ENCODE measurements around the gene DDC. TPM values are rescaled to one million over a fixed set of nuclear protein-coding genes. Genes with fewer than 3 reads are reported as not detected.
"Not testable (repeated sequence)": the region's sequence is repeated elsewhere in the genome, so short reads cannot be mapped to it uniquely, and the experiment has no call there.

Gene DDC
- total RNA-seq, 1 donor from 2014 or later: not detected

DNA sequence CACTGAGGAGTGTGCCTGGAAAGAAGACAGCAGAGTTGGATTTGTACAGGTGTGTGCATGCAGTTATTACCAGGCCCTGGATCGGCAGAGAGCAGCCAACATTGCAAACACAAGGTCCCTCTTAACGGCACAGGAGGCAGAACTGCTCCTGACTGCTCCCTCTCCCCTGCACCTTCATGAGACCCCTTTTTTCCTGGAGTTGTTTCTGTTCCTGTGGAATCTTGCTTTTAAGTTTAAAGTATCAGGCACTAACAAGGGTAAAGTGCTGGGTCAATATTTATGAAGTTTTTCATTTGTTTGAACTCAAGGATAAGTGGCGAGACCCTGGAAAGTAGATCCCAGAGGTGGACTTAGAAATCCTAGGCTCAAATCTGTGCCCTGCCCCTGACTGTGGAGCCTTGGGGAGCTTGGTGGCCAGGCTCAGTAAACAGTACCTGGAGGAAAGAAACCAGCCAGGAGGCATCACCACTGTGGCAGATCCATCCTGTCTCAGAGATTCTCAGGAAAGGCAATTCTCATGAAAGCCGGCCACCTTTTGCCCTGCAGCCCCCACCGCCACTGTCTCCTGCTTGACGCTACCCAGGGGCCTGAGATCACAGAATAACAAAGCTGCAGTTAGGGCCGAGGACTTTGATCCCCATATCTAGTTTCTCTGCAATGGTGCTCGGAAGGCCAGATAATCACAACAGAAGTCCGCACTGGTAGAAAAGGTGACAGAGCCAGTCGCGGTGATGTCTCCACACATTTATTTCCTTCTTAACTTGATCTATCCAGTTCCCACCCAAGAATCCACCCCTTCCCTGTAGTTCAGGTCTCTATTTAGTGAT is 36.7 kb downstream of the DDC start:
- no peak for DNase-seq (ENCODE audit: low read depth)

DNA sequence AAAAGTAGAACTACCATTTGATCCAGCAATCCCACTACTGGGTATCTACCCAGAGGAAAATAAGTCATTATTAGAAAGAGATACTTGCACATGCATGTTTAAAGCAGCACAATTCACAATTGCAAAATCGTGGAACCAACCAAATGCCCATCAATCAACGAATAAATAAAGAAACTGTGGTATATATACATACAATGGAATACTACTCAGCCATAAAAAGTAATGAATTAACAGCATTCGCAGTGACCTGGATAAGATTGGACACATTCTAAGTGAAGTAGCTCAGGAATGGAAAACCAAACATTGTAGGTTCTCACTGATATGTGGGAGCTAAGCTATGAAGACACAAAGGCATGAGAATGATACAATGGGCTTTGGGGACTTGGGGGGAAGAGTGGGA is 45.9 kb downstream of the DDC start:
- DNase-seq (ENCODE audit: low read depth): not testable (repeated sequence)

DNA sequence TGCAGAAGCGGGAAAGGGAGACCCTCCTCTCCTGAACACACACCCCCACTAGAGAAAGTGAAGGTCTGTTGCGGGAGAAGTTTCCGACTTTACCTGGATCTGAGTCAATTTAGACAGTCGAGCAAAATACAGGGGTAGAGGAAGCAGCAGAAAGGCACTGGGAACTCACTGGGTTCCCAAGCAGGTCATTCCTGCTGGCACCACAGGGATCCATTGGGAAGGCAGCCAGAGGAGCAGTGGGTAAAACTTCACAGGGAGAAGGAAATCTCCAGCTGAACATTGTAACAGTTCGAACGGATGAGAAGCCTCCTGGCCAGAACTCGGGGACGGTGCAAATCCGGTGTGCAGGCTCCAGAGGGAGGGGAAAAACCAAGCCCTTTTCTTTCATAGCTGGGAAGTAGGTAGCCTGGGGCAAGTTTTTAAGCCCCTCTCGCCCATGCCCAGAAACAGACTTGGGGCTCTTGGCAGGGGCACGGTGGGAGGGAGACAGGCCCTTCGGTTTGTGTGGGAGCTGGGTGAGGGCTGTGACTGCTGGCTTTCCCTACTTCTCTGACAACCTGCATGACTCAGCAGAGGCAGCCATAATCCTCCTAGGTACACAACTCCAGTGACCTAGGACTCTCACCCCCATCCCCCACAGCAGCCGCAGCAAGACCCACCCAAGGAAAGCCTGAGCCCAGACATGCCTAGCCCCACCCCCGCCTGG is 51.9 kb downstream of the DDC start:
- DNase-seq (ENCODE audit: low read depth): no peak

GRCh38 chr7:50512384-50512783 is 52.8 kb downstream of the DDC start:
- no peak for DNase-seq (ENCODE audit: low read depth)

GRCh38 chr7:50509459-50509858 is 55.7 kb downstream of the DDC start:
- no peak for DNase-seq (ENCODE audit: low read depth)

- DNase-seq (ENCODE audit: low read depth): peak; percentile 53
Observed at GRCh38 chr7:50508471-50508943, 56.7 kb downstream of the DDC start.

DNA sequence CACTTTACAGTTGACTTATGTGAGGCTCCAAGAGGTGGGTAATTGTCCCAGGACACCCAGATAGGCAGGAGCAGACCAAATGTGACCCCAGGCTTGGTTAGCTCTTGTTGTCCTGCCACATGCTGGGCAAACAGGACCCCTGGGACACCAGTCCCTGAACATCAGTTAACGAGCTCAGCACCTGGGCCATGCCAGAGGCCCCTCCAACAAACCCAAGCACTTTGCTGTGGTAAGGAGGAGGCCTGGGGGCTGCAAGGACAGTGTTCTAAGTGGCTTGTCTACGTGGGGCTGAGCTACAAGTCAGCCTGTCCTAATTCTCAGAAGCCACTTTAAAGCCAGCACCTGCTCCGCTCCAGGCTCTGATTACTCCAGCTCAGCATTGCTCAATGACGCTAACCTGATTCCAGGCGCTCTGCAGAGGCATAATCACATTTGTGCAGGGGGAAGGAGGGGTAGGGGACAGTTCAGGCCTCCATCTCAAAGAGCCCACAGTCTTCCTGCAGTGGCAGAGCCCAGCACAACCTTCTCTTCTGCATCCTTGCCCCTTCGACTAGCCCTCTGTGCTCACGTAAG is 57.2 kb downstream of the DDC start:
- peak; percentile 18 for DNase-seq (ENCODE audit: low read depth)

- DNase-seq (ENCODE audit: low read depth): no peak
Observed at GRCh38 chr7:50505553-50506210, 59.5 kb downstream of the DDC start.

DNA sequence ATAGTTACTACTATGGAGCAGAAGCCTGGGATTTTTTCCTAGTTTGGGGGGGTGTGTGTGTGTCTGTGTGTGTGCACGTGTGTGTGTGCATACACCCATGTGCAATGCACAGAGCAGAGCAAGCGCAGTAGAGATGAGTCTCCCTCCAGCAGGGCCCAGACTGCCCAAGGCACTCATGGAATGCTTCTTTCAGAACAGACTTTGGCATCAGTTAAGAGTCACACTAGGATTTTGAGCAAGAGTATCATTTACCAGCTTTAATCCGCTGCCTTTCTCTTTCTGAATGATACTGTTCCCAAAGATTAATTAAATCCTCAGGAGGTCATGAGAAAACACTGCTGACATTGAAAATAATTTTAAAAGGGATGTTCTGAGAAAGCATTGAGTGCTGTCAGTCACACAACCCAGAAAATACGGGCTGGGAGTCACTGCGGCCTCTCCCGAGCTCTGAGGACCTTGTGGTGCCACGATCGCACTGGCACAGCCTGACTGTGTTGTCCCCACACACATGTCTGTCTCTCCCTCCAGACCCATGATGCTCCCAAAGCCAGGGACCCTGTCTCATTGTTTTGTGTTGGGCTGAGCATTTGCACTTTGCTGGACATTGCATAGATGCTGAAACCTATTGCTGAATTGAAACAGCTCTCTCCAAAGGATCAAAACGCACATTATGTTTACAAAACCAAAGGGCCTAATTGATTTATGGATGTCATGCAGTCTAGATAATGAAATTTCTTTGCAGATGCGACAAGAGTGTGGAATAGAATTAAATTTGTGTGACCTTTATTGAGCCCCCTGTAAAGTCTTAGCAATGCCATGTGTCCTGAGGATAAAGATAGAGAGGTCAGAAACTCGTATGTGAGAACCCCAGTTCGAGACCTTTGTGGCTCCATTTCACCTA is 60.3 kb downstream of the DDC start:
- DNase-seq (ENCODE audit: low read depth): peak; percentile 32

- peak; percentile 62 for DNase-seq (ENCODE audit: low read depth)
Observed at GRCh38 chr7:50502947-50503346, 62.3 kb downstream of the DDC start.

DNA sequence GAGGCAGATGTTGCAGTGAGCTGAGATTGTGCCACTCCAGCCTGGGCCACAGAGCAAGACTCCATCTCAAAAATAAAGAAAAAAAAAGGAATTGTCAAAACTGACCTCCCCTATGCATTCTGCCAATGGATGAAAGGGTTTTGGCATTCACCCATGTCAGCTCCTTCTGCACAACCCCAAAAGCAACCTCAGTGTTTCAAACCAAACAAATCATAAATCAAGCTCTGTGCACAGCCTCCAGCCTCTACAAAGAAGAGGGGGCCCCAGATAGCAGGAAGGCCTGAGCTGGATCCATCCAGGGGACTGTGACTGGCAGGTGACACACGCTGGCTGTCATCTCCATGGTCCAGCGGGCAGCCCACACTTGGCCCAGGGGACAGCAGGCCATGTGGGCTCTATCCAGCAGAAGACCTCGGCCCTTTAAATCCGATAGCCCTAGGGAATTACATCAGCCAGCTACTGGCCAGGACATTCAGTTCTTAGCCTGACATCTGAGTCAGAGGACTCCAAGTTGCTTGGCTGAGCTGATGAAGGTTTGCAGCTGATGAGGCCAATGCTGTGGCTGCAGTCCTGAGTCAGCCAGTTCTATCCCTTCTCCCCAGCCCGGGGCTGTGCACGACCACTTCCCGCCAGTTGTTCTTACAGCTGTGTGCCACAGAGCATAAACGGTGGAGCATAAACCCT is 63.1 kb downstream of the DDC start:
- peak; percentile 94 for DNase-seq (ENCODE audit: low read depth)

- DNase-seq (ENCODE audit: low read depth): no peak
Observed at GRCh38 chr7:50499092-50499491, 66.1 kb downstream of the DDC start.

- DNase-seq (ENCODE audit: low read depth): peak; percentile 41
Observed at GRCh38 chr7:50497968-50498367, 67.2 kb downstream of the DDC start.

GRCh38 chr7:50497068-50497642 is 68.0 kb downstream of the DDC start:
- DNase-seq (ENCODE audit: low read depth): peak; percentile 56

DNA sequence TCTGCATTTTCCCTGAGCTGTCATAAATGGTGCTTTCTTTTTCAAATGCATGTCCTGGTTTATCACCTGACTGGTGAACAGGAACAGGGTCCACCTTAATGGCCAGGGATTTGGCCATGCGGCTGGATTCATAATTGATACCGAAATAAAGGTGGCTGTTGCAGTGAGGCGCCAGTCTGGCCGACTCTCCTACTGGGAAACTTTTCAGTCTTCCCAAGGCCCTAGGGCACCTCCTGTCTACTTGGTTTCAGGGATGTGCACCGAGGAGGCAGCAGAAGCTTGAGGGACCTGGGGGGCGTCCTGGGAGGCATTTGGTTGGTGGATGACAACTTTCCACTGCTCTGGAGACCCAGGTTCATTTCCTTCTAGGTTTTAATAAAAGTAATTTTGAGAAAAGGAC is 68.6 kb downstream of the DDC start:
- no peak for DNase-seq (ENCODE audit: low read depth)

DNA sequence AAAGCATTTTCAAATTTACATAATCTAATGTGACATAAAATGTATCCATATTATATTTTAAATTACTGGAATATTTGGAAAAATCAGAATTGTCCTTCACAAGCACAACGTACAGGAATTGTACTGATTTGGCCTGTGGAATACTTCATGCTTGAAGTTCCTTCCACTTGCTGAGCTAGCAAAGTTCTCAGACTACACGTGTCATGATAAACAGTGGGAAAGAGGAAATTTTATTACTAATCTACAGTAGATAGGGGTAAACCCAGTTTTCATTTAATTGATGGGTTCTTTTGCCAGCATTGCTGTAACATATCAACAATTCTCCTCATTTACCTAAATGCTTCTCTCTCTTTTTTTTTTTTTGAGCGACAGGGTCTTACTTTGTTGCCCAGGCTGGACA is 69.5 kb downstream of the DDC start:
- no peak for DNase-seq (ENCODE audit: low read depth)

DNA sequence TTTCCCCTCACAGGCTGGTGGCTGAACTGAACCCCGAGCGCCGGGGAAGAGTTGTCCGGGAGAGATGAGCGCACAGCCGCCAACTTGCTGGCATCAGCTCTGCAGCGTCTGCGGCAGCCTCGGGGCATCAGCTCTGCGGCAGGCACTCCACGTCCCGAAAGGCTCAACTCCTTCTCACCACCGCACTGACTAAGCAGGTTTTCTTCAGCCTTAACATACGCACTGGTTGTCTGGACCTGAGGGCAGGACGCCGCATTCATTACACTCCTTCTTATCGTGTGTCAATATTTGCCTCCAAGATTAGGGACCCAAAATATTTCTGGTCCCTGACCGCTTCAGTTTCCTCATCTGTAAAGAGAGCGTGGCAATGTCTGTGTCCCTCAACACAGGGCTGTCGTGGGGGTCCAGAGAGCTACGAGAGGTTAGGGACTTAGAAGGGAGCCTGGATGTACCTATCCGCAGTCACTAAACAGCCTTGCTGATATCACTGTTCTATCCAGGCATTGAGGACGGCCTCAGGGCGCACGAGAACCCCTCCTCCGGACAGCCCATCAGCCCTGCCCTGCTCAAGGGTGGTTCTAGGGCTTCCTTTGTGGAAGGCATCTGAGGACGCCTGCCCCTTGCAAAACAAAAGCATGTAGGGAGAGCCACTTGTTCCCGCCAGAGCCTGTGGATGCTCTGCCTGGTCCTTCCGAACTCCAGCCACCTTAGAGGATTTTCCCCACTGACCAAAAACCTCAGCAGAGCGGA is 72.3 kb downstream of the DDC start:
- no peak for DNase-seq (ENCODE audit: low read depth)

DNA sequence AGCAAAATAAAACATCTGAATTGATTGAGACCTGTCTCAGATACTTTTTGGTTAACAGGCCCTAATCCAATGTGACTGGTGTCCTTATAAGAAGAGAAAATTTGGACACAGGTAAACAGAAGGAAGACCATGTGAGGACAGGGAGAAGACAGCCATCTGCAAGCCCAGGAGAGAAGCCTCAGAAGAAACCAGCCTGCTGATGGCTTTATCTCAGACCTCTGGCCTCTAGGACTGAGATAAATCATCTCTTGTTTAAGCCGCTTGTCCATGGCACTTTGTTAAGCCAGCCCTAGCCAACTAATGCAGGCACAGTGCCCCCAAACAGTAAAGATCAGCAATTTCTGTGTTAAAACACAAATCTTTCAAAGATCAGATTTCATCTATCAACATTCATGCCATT is 73.3 kb downstream of the DDC start:
- DNase-seq (ENCODE audit: low read depth): no peak

- no peak for DNase-seq (ENCODE audit: low read depth)
Observed at GRCh38 chr7:50491209-50491608, 74.0 kb downstream of the DDC start.
